NCI-H226 (cell line): Measurements from ENCODE around the gene FCHO2.
"Not testable (repeated sequence)": the region's sequence is repeated elsewhere in the genome, so short reads cannot be mapped to it uniquely, and the experiment has no call there.

Source experiments
- DNase-seq: peaks from one replicate; pipeline ENCODE4 v3.0.0-alpha.2; 2015

The FCHO2 gene, protein sequence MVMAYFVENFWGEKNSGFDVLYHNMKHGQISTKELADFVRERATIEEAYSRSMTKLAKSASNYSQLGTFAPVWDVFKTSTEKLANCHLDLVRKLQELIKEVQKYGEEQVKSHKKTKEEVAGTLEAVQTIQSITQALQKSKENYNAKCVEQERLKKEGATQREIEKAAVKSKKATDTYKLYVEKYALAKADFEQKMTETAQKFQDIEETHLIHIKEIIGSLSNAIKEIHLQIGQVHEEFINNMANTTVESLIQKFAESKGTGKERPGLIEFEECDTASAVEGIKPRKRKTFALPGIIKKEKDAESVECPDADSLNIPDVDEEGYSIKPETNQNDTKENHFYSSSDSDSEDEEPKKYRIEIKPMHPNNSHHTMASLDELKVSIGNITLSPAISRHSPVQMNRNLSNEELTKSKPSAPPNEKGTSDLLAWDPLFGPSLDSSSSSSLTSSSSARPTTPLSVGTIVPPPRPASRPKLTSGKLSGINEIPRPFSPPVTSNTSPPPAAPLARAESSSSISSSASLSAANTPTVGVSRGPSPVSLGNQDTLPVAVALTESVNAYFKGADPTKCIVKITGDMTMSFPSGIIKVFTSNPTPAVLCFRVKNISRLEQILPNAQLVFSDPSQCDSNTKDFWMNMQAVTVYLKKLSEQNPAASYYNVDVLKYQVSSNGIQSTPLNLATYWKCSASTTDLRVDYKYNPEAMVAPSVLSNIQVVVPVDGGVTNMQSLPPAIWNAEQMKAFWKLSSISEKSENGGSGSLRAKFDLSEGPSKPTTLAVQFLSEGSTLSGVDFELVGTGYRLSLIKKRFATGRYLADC

DNA sequence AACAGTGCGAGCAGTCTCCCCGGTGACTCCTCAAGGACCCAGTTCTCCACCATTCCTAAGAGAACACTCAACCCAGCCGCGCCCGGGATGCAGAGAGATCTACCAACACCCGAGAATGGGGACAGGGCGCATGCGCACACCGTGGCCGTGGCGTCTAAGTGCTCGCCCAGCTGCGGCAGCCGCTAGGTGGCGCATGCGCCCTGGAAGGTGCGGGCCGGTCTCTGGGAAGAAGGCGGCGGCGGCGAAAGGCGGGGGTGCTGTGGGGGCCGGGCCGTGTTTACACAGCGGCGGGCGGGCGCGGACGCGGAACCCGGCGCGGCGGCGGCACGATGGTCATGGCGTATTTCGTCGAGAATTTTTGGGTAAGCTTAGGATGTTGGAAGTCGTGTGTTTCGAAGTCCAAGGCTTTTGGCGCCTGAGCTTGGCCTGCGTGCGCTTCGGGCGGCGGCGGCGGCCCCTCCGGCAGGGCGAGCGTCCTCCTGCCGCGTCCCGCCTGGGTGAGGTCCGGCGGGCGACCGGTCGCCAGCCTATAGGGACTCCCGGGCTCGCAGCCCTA lies at the start of gene FCHO2:
Gene FCHO2 (plus strand): TSS at position 274 of the 556 bp plus-strand sequence. CDS start 56 bp downstream, at position 330.
- DNase-seq: peak; percentile 96

DNA sequence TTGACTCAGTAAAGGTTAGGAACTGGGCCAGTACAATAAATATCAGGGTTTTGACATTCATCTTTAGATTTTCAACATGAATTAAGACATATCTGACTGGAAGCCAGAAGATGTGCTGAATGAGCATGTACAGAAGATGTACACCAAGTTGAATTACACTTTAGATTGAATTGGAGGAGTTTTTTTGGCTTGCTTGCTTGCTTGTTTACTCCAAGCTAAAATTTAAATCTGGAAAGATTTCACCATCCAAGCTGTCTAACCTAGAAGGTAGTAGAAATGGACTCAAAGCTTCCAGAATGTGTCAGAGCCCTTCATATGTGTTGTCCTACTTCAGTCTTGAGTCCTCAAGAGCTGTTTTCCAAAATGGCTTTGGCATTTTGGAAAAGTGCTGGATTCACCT lies 49.0 kb upstream of the FCHO2 start:
- DNase-seq: no peak

DNA sequence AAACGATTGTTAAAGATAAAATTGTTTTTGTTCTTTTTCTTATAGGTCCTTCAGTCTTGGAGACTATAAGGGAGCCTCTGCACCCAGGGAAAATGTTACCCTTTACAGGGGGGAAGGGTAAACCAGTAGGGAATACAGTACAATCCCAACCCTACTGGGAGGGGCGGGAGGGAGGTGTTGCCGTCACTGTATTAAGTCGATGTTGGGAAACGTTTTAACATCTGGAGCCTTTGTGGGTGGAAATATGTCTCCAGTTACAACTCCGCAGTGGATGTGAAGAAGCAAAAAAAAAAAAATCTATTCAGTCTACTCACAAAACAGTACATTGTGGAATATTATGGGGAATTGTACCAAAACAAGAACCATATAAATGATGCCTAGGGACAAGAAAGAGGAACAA lies 47.2 kb upstream of the FCHO2 start:
- DNase-seq: no peak

DNA sequence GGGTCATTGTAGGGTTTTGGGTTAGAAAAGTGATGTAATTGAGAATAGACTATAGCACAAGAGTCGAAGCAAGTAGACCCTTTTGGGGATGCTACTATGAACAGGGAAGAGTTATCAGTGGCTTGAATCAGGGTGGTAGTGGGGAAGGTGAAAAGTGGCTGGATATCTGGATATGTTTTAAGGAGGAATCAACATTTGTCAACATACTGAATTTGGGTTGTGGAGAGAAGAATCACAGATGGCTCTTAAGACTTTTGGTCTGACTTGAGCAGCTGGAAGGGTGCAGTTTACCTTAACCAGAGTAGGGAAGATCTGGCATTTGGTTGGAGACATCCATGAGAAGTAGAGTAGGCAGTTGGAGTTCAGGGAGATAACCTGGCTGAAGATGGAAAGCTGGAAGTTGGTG lies 38.5 kb upstream of the FCHO2 start:
- no peak for DNase-seq

DNA sequence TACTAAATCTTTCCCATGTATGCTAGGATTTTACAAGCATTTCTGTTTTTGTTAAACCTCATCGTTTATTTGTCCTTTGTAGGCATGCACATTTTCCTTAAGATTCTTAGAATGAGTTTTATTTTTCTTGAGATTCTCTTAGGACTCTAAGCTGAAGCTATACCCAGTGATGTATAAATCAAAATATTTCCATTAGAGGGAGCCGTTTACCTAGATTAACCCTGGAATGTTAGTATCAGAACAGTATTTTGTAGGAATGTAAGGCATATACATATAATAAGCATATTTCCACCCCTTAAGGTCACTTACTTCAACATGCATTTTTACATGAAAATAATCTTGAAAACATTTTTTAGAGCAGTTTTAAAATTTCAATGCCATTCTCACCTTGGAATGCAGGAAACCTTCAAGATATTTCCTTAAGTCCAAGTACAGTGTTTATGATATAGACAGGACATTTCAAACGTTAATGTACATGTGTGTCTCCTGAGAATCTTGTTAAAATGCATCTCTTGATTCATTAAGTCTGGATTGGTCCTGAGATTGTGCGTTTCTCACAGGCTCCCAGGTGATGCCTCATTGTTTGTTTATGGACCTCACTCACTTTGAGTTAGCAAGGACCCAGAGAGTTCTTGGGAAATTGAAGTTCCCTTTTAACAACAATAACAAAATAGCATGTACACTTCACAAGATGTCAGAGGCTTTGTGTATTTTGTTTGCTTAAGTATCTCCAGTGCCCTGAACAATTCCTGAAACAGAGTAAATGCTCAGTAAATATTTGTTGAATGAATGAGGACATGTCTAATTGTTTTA lies 34.9 kb upstream of the FCHO2 start:
- peak; percentile 27 for DNase-seq

DNA sequence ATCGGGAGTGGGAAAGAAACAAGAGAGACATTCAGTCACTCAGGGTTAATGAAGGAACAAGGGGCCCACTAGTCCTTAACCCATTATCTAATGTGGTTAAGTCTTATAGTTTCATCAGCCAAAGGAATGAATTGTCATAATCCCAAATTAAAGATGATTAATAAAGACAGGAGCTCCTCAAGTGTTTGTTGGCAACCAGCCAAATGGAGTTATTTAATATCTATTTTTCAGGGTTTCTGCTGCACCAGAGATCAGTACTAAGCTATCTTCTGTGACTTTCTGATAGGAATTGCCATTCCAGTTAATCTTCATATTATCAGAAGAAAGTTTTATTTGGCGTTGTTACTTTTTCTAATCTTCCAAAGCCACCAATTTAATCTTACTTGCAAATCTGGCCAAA lies 34.0 kb upstream of the FCHO2 start:
- no peak for DNase-seq

DNA sequence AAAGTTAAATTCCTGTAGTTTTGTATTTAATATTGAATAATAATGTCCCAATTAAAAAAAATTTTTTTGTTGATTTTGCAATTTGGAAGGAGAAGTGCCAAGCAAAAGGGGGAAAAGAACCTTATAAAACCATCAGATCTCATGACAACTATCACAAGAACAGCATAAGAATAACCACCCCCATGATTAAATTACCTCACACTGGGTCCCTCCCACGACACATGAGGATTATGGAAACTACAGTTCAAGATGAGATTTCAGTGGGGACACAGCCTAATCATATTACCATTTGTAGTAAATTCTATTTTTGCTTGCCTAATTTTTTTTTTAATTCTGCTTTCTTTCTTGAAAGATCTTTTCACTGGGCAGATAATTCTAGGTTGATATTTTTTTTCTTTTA lies 33.4 kb upstream of the FCHO2 start:
- no peak for DNase-seq

DNA sequence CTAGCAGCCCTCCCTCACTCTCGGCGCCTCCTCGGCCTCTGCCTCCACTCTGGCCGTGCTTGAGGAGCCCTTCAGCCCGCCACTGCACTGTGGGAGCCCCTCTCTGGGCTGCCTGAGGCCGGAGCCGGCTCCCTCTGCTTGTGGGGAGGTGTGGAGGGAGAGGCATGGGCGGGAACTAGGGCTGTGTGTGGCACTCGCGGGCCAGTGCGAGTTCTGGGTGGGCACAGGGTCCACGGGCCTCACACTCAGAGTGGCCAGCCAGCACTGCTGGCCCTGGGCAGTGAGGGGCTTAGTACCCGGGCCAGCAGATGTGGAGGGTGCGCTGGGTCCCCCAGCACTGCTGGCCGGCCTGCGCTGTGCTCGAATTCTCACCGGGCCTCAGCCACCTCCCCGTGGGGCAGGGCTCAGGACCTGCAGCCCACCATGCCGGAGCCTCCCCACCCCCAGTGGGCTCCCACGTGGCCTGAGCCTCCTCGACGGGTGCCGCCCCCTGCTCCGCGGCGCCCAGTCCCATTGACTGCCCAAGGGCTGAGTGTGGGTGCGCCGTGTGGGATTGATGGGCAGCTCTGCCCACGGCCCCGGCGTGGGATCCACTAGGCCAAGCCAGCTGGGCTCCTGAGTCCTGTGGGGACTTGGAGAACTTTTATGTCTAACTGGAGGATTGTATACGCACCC lies 30.4 kb upstream of the FCHO2 start:
- no peak for DNase-seq

DNA sequence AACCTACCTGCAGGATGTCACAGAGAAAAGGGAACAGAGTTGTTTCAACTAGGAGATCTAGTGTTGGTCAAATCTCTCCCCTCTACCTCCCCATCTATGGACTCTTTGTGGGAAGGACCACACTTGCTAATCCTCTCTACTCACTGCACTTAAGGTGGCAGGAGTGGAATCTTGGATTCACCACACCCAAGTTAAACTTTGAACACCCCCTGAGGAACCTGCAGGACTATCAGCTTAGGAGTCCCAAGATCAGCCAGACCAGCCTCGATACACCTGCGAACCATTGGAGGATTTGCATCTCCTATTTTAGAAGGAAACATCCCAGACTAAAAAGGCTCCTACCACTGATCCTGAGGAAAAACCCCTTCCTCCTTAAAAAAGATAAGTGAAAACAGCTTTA lies 23.2 kb upstream of the FCHO2 start:
- DNase-seq: not testable (repeated sequence)

DNA sequence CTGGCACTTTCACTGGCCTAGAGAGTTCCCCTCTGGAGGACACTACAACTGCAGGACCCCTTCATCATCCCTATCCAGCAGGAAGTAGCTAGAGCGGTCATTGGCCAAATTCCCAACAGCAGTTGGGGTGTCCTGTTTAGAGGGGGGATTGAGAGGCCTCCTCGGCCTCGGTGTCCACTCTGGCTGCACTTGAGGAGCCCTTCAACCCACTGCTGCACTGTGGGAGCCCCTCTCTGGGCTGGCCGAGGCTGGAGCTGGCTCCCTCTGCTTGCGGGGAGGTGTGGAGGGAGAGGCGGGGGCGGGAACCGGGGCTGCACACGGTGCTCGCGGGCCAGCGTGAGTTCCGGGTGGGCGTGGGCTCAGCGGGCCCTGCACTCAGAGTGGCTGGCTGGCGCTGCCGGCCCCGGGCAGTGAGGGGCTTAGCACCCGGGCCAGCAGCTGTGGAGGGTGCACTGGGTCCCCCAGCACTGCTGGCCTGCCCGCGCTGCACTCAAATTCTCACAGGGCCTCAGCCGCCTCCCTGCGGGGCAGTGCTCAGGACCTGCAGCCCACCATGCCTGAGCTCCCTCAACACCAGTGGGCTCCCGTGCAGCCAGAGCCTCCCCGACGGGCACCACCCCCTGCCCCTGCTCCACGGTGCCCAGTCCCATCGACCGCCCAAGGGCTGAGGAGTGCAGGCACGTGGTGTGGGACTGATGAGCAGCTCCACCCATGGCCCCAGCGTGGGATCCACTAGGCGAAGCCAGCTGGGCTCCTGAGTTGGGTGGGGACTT lies 20.7 kb upstream of the FCHO2 start:
- DNase-seq: not testable (repeated sequence)

DNA sequence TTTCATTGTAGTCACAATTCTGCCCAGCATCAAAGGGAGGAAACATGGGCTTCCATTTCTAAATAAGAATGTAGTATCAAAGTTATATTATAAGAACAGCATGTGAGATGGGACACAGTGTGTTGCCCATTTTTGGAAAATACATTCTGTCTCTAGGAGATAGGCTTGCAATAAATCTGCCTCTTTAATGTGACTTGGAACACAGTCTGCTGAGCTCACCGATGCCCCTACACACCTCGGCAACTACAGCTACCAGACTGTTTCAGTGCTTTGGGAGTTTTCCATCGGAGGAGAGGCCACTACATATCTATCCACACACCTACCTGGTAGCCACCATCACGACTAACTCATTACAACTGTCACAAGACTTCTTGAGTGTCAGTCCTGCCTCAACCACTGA lies 18.9 kb upstream of the FCHO2 start:
- no peak for DNase-seq

DNA sequence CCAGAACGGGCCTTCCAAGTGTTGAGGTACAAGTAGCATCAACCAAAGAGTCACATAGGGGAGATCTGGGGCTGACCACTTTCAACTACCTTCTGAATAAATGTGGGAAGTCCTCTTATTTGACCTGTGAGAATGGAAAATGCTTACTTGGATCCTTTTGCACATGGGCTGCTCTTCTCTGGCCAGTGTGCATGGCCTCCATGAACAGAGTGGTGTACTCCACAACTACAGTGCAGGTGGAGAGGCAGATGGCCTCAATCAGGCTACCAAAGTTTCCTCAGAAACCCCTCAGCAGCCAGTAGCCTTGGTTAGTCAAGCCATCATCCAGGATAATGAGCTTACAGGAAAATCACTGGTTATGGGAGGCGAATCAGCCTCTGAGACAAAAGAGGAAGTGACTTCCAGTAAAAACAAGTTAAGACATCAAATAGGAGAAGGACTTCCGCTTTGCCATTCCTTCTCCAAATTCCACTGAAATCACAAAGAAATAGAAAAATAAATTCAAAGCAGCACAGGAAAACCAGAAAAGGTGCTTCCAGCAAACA lies 18.3 kb upstream of the FCHO2 start:
- no peak for DNase-seq

DNA sequence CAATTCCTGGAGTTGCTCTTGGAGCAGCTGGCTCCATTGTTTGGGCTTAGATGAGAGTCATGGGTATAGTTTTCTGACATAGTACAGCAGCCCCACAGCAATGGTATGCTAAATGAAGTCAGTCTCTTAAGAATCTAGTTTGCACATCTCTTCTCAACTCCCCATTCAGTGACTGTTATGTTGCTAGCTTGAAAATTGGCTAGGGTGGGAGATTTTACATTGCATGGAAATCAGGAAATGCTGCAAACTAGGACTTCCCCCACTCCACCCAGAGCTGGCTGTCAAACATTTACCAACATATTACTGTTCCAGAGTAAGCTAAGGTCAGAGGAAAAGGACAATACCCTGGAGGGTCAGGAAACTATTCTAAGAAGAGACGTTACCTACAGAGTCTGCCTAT lies 17.6 kb upstream of the FCHO2 start:
- DNase-seq: no peak

DNA sequence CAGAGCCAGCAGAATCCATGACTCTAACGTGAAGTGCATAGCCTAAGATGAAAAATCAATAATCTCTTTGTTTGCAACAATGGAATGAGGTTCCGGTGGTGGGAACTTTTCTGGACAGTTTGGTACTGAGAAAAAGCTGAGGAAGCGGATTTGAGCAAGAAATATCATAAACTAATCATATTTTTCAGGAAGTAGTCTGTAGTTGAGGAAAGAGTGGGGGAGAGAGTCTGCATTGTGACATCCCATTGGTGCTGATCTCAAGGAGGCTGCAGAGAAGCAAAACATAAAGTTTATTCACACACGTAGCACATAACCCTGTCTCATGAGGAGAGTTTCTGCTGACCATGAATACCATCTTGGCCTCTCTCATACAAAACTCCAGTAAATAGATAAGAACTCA lies 15.8 kb upstream of the FCHO2 start:
- no peak for DNase-seq

DNA sequence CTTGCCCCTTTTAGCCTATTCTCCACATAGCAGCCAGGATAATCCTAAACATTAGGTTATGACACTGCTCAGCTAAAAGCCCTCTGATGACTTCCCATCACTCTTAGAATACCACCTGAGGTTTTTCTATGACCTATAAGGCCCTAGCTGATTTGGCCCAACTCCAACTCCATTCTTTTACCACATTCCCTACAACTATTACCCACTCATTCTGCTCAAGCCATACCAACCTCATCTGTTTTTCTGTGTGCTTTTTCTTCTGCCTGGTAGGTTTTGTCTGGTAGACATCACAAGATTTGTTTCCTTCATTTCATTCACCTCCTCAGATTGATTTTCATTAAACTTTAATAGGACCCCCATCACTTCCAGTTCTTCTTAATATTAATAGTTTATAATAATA lies 12.5 kb upstream of the FCHO2 start:
- no peak for DNase-seq

DNA sequence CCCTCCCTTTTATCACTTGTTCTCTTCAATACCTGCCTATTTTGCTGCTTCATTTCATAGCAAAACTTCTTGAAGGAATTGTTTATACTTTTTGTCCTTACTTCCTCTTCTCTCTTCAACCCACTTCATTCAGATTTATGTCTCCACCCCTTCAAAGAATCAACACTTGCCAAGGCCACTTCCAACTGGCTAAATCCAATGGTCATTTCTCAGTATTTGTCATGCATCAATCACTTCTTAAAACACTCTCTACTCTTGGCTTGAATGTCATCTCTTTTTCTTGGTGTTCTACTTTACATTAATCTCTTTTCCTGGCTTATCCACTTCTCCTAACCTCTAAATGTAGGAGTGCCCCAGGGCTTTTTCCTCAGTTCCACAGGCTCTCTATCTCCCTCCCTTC lies 8.3 kb upstream of the FCHO2 start:
- DNase-seq: no peak

DNA sequence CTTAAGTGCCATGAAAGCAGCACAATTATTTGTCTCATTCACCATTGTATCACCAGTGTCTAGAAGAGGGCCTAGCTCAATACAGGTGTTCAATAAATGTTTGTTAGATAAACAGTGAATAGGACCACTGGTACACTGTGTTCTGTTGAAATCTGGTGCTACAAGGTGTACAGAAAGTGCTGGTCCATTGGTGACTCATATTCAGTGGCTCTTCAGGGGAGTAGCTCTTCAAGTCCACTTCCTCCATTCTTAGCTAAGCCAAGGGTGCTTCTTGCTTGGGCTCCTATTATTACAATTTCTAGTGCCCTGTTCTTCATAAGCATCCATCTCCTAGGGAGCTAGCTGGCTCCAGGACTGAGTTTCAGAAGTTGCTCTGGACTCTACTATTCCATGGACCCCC lies 6.4 kb upstream of the FCHO2 start:
- peak; percentile 7 for DNase-seq

DNA sequence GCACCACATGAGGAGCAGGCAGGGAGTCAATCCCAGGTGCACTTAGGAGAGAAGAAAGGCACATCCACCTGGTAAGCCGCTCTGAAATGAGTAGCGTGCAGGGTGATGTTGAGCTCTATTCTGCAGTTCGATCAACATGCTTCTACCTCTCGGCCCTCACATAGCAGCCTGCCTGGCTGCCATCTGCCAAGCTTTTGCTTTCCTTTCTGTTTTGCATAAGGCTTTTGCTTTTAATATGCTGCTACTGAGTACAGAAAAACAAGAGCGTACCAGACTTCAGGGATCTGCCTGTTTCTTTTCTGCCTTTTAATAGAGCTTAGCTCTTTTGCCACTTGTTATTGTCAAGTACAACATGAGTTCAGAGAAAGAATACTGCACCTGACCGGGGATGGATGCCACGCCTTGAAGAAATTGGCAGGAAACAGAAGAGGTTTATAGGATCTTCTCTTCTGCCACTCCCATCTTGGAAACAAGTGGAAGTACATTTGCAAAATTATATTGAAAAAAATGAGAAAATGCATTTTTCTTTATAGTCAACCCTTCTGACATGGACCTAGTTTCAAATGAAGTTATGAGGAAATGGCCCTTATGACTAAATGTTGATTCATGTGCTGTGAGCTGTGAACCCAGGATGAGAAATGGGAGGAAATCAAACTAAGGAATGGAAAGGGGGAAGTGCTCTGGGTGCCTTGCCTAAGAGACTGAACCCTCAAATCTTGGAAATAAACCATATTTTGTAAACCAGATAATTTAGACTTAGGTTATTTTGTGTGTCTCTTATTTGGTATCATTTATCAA lies 4.0 kb upstream of the FCHO2 start:
- DNase-seq: peak; percentile 70

DNA sequence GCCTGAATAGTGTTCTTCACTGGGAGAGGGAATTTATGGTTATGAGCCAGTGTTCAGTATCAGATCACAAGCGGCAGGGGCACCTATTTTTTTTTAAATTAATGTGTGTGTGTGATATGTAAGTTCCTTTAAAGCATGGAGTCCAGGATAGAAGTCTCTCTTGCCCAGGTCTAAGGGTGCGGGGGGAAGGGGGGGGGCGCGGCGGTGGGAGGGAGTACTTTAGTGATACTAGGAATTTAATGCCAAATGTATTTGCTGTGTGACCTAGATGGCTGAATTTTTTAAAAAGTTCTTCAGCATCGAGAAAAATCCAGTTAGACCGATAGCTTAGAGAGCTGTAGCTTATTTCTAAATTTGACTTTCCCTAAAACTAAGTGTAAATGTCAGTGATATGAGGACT lies 1.5 kb upstream of the FCHO2 start:
- no peak for DNase-seq

DNA sequence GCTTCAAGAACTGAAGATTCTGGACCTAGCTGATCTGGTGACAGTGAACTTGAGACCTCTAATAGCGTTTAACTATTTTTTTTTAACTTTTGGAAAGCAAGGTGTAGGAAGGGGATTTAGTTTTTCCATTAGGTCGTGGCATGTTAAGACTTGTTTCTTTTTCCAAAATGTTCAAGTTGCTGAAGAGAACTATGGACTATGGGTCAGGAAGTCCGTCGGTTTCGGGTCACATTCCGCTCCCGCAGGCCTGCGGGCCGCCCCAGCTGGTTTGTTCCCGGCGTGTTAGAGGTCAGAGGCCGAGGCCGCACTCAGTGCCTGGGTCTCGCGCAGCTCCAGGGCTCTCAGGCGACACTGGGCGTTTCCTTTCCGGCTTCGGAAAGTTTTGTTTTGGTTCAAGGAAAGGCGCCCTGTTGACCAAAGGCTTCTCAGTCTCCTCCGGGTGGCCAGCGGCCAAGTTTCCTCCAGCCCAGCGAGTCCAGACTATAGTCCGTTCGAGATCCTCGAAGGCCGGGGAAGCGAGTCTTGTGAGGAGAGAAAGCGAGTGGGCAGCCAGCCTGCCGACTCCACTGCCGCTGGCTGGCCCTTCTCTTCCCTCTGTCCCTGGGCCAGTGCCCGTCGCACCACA lies 586 bp upstream of the FCHO2 start:
- DNase-seq: no peak
